SJCRH30 (cell line): ENCODE results near the gene EYA2. TPM values are rescaled to one million over a fixed set of nuclear protein-coding genes. Genes with fewer than 3 reads are reported as not detected.
A peak's percentile ranks its signal among the peaks of the same experiment; 100 is the strongest.
"Not testable (repeated sequence)": the region's sequence is repeated elsewhere in the genome, so short reads cannot be mapped to it uniquely, and the experiment has no call there.

Source experiments
- DNase-seq, 2 experiments: peaks; one replicate each; pipeline ENCODE4 v3.0.0-alpha.2; 2015 to 2020
- H3K27ac ChIP-seq: fragments of 250-450 bp; sonication (Bioruptor Pico); 2 replicates; pipeline ENCODE4 v1.5.1; 2020; ENCODE audit warnings: mild to moderate bottlenecking, moderate library complexity
- H3K27me3 ChIP-seq: fragments of 250-450 bp; sonication (Bioruptor Pico); 2 replicates; pipeline ENCODE4 v1.5.1; 2020; ENCODE audit warnings: mild to moderate bottlenecking, moderate library complexity
- H3K36me3 ChIP-seq: fragments of 250-450 bp; sonication (Bioruptor Pico); 2 replicates; pipeline ENCODE4 v1.5.1; 2020; ENCODE audit warnings: mild to moderate bottlenecking, moderate library complexity
- H3K4me1 ChIP-seq: fragments of 250-450 bp; sonication (Bioruptor Pico); 2 replicates; pipeline ENCODE4 v1.5.1; 2020; ENCODE audit warnings: mild to moderate bottlenecking, moderate library complexity
- H3K4me3 ChIP-seq: fragments of 250-450 bp; sonication (Bioruptor Pico); 2 replicates; pipeline ENCODE4 v1.5.1; 2020; ENCODE audit warnings: mild to moderate bottlenecking, moderate library complexity
- H3K9me3 ChIP-seq: fragments of 250-450 bp; sonication (Bioruptor Pico); replicated peaks from 2 replicates; pipeline ENCODE4 v1.5.1; 2020; ENCODE audit warnings: mild to moderate bottlenecking, moderate library complexity
- total RNA-seq: library from RNA; depleted of rRNA; stranded (reverse); fragments of >200 nt; shearing (Covaris generic); gene quantifications from 2 replicates; pipeline ENCODE4 v1.2.3, GENCODE V29; 2014

EYA2 gene
- total RNA-seq, 1 experiment from 2014 or later, result 63.2 TPM

DNA sequence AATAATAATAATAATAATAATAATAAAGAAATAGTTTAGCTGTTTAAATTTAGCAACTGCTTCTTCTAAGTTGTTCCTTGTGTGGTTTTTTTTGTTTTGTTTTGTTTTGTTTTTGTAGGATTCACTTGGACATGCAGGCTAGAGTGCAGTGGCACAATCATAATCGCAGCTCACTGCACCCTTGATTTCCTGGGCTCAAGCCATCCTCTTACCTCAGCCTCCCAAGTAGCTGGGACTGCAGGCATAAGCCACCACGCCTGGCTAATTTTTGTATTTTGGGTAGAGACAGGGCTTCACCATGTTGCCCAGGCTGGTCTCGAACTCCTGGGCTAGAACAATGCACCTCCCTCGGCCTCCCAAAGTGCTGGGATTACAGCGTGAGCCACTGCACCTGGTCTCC lies 15.3 kb upstream of the EYA2 start:
- Histone ChIP-seq H3K27me3 (no peaks in the 10 kb centered on the region), H3K27ac (no peak overlapping the region), H3K9me3 (no peaks in the 10 kb centered on the region), H3K36me3 (no peaks in the 10 kb centered on the region), H3K4me1 (peaks cover 29% of the 10 kb centered on the region), H3K4me3 (no peak overlapping the region)
- DNase-seq, result no peak

DNA sequence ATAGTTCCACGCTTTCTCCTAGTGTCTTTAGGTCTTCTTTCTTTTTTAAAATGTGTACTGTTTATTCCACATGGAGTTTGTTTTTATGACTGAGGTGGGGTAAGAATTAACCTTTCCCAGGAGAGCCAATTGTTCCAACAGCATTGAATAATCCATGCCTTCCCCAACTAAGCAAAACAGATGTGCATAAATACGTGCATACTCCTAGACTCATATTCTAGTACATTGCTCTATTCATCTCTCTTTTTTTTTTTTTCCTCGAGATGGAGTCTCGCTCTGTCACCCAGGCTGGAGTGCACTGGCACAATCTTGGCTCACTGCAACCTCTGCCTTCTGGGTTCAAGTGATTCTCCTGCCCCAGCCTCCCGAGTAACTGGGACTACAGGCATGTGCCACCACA lies 14.7 kb upstream of the EYA2 start:
- not testable (repeated sequence) for H3K4me3 ChIP-seq, H3K27me3 ChIP-seq, H3K27ac ChIP-seq, DNase-seq, H3K36me3 ChIP-seq, H3K9me3 ChIP-seq
- peaks cover 30% of the 10 kb centered on the region for H3K4me1 ChIP-seq

DNA sequence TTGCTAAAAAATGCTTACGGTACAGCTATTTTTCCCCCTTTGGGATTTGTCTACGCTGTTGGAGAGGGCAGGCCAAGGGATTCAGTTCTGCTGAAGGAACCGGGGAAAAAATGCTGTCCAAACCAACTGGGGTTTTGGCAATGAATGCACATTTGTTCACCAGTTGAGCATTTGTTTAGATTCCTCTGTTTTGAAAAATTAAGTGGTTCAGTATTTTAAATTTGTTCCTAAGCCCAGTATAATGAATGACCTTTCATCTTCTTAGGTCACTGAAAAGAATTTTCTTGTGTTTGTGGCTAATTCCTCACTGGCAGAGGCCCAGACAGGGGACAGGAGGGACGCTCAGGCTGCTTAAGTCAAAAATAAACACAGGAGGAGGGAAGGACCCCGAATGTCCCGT lies 10.8 kb upstream of the EYA2 start:
- Histone ChIP-seq H3K4me1 (peaks cover 28% of the 10 kb centered on the region), H3K36me3 (no peaks in the 10 kb centered on the region), H3K27me3 (no peaks in the 10 kb centered on the region), H3K9me3 (no peaks in the 10 kb centered on the region), H3K4me3 (no peak overlapping the region), H3K27ac (peak overlapping the region; percentile 3; the same call in 1 of the 2 replicates)
- DNase-seq, result peak; percentile 67 to 82

DNA sequence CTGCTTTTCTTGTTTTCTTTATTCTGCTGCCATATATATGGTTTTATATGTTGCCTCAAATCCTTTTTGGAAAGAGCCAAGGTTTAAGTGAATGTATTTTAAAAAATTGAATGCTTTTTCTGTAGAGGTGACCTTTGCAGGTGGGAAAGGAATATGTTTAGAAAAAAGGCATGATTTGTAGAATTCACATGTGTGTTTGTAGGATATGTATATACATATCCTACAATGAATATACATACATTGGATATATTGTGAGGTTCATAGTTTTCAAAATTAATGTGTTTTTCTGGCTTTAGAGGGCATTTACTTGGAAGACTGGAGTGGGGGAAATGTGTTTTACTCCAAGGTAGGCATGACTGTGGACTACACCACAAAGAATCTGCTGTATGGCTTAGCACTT lies 4.0 kb upstream of the EYA2 start:
- H3K27me3 ChIP-seq, result no peaks in the 10 kb centered on the region
- no peak overlapping the region for H3K27ac ChIP-seq
- peaks cover 7% of the 10 kb centered on the region for H3K9me3 ChIP-seq
- no peaks in the 10 kb centered on the region for H3K36me3 ChIP-seq
- DNase-seq, result no peak
- no peak overlapping the region for H3K4me3 ChIP-seq
- H3K4me1 ChIP-seq, result peaks cover 12% of the 10 kb centered on the region; the same call in 1 of the 2 replicates

DNA sequence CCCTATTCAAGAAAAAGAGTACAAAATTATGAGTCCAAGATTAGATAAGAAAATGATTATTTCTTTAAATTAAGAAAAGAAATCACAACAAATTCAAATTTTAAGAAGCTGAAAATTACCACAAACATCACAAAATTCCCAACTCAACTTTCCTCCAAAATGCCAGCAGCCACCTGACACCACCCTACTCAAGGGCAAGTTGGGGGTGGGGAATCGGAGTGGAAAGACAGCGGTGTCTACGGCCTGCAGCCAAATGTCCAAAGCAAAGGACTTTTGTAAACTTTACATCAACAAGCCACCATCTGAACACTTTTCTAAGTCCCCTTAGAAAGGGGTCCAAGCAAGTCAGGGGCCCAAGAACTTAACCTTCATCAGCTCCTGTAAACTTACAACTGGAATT lies 1.6 kb upstream of the EYA2 start:
- no peaks in the 10 kb centered on the region for H3K36me3 ChIP-seq
- peaks cover 7% of the 10 kb centered on the region for H3K9me3 ChIP-seq
- no peaks in the 10 kb centered on the region for H3K27me3 ChIP-seq
- no peak overlapping the region for H3K27ac ChIP-seq
- peaks cover 16% of the 10 kb centered on the region; the same call in 1 of the 2 replicates for H3K4me1 ChIP-seq
- H3K4me3 ChIP-seq, result no peak overlapping the region
- DNase-seq, result no peak

DNA sequence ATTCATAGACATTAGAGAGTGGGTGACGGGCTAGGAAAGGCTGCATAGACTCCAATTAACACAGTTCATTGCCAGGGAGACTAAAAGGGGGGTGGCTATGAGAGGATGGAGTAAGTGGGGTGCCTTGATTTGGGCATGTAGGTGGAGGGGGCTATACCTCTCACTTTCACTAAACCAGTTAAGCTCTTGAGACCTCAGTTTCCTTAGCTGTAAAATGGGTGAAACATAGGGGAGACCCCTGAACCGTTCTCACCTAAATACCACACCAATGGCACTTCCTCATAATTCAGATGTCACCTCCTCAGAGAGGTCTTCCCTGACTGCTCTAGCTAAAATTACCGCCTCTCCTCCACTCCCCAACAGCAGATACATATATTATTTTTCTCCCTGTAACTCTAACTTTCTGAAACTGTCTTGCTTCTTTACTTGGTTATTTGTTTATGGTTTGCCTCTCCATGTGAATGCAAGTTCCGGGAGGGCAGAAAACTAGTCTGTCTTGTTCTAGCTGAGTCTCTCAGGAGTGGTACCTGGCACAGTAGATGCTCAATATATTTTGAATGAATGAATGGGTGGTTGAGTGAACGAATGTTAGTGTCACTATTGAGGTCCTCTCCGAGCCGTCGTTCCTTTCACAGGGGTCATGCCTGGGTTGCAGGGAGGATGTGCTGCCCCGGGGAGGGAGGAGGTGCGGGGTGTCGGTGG lies 615 bp upstream of the EYA2 start:
- Histone ChIP-seq H3K4me1 (peaks cover 16% of the 10 kb centered on the region; the same call in 1 of the 2 replicates), H3K36me3 (no peaks in the 10 kb centered on the region), H3K27me3 (no peaks in the 10 kb centered on the region), H3K9me3 (peaks cover 7% of the 10 kb centered on the region), H3K27ac (no peak overlapping the region; the same call in 1 of the 2 replicates), H3K4me3 (peak overlapping the region; percentile 91)
- DNase-seq, result no peak

DNA sequence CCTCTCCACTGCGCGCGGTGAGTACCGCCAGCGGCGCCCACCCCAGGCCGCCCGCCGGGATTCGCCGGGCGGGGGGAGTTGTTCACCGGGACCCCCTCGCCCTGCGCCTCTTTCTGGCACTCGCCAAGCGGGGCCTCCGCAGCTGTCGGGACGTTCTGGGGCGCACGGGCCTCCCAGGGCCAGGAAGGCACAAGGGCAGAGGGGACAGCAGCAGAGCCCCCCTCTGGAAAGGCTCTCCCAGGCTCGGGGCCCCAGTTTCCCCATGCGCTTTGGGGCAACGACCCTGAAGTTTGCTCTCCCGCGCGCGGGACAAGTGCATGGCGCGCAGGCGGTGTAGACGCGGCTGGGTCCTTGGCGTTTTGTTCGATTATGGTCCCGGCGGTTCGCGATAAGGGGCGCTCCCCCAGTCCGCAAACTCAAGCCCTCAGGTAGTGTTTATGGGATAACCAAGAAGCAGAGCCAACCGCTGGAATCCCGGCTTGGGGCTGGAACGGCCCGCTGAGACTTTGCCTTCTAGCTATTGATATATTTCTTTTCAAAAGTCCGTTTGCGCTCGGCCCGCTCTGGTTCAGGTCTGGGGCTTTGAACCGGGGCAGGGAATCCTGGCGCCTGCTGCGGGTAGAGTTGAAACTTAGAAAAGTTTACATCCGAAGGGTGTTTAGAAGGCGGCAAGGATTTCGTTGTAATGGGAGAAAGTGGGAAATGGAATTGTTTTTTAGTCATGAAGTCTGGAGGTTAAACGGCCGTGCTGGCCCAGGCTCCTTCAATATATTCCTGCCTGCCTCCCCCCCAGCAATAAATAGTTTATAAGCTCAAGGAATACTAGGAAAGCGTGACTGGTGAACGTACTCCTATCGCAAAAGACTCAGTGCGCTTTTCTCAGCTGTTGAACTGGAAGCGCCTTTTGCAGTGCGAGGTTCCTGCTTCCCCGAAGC lies 595 bp downstream of the EYA2 start:
- Histone ChIP-seq H3K4me1 (peaks cover 16% of the 10 kb centered on the region; the same call in 1 of the 2 replicates), H3K36me3 (no peaks in the 10 kb centered on the region), H3K27me3 (no peaks in the 10 kb centered on the region), H3K4me3 (peak overlapping the region; percentile 91), H3K27ac (peak overlapping the region; percentile 81), H3K9me3 (peaks cover 7% of the 10 kb centered on the region)
- peak; percentile 73 to 85 for DNase-seq

DNA sequence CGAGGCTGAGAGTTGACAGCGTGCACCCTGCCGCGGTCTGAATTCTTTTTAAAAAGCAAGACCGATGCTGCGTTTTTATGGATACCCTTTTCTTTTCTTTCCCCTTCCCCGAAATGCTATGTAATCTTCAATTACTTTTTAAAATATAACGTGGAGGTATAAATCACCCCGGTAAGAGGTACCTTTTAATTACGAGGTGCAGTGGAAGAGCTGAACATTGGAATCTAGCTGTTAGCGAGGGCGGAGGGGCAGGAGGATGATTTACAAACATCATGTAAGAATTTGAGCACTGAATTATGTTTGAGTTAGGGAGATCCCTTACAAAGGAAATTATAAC lies 1.2 kb downstream of the EYA2 start:
- H3K27ac ChIP-seq, result peak overlapping the region; percentile 81
- peaks cover under 1% of the 10 kb centered on the region for H3K9me3 ChIP-seq
- H3K4me3 ChIP-seq, result peak overlapping the region; percentile 91
- H3K27me3 ChIP-seq, result no peaks in the 10 kb centered on the region
- no peaks in the 10 kb centered on the region; the same call in 1 of the 2 replicates for H3K36me3 ChIP-seq
- H3K4me1 ChIP-seq, result peaks cover 16% of the 10 kb centered on the region; the same call in 1 of the 2 replicates
- no peak for DNase-seq

DNA sequence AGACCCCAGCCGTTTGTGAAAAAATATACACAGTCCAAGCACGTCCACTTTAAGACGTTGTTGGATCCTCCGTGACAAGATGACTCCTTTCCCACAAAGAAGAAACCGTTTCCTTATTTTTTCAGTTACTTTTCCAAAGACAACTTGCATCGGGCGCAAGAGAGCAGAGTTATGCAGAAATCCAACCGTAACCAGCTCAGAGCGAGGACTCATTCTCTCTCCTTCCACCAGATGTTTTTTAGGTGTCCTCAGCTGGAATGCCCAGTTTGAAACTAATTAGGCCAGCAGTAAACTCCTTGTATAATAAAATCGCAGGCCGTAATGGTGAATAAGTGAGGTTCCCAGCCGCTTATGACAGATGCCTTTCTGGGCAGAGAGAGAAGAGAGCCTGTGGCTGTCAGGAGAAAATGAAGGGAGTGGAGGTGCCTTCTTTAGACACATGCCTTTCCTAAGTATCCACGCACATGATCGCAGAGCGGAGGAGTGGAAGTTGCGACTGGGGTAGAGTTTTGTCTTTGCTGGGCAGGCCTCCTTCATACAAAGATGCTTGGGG lies 2.8 kb downstream of the EYA2 start:
- DNase-seq, result no peak
- Histone ChIP-seq H3K9me3 (no peaks in the 10 kb centered on the region), H3K4me1 (peaks cover 16% of the 10 kb centered on the region; the same call in 1 of the 2 replicates), H3K27ac (no peak overlapping the region), H3K4me3 (no peak overlapping the region), H3K27me3 (no peaks in the 10 kb centered on the region), H3K36me3 (peaks cover 3% of the 10 kb centered on the region)

DNA sequence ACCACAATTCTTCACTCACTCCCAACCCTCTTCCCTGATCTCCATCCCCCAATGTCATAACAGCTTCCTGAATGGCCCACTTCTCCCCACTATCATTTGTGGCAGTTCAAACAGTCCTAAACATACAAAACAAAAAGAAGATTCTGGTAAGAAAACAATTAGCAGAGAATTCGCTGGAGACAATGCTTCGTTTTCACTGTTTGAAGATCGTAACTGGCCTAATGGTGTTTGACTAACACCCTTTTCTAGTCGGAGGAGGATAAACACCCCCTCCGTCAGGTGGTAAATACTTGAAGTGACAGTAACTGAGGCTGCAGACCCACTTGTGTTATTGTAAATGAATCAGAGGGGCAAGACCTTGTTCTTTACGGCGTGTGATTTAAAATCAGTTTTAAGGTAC lies 3.8 kb downstream of the EYA2 start:
- Histone ChIP-seq H3K4me3 (no peak overlapping the region), H3K9me3 (no peaks in the 10 kb centered on the region), H3K27me3 (no peaks in the 10 kb centered on the region), H3K36me3 (peaks cover 6% of the 10 kb centered on the region), H3K27ac (no peak overlapping the region), H3K4me1 (peaks cover 18% of the 10 kb centered on the region)
- DNase-seq, result no peak

DNA sequence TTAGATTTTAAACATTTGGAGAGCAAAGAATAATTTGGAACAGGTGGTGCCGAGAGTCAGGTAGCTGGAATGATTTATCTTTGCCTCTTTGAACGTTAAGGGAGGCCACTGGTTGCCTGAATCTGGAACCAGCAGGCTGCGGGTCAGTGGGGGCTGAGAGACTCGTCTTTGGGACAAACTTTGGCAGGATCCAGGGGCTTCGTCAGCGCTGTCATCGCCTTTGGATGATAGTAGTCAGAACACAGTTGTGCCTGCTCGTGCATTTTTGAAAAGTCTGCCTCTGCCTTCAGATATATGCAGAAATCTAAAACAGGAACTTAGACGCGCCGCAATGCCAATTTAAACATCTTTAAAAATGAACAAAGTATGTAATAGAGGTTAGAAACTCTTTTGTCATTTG lies 5.0 kb downstream of the EYA2 start:
- Histone ChIP-seq H3K4me3 (no peak overlapping the region), H3K27me3 (no peaks in the 10 kb centered on the region), H3K9me3 (no peaks in the 10 kb centered on the region), H3K36me3 (peaks cover 6% of the 10 kb centered on the region), H3K27ac (no peak overlapping the region), H3K4me1 (peaks cover 11% of the 10 kb centered on the region)
- no peak for DNase-seq

DNA sequence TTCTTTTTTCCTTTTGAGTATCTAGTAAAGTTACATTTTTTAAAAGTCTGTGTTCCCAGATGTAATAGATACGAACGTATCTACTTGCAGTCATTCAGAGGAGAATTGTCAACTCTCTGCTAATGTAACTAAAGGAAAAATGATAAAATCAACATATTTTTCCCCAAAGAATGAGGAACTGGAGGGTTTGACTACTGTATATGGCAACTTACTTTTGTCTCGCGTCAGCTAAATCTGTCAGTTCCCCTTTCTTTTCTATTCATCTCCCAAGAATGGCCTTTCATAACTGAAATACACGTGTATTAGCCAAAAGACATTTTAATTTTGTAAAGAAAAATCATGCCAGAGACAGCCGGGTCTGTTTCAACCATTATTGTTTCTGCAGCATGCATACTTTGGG lies 5.4 kb downstream of the EYA2 start:
- Histone ChIP-seq H3K36me3 (peaks cover 6% of the 10 kb centered on the region), H3K27ac (no peak overlapping the region), H3K4me3 (no peak overlapping the region), H3K9me3 (no peaks in the 10 kb centered on the region), H3K4me1 (peaks cover 11% of the 10 kb centered on the region), H3K27me3 (no peaks in the 10 kb centered on the region)
- no peak for DNase-seq

DNA sequence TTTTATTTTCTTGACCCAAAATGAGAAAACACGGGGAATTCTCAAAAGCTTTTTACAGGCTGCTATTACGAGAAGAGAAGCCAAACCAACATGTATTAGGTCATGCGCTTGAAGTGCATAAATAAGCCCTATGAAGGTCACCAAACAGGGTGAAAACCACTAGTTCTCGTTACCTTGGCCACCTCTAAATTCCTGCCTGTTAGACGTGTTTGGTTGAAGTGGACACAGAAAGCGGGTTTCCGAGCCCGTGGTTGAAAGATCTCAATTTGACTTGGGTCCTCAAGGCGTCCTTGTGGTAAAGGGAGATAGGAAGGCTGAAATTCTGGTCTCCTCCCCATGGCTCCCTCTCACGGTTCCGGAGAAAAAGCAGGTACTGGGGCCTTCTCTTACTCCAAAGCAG lies 6.2 kb downstream of the EYA2 start:
- H3K36me3 ChIP-seq, result peaks cover 6% of the 10 kb centered on the region
- H3K9me3 ChIP-seq, result no peaks in the 10 kb centered on the region
- H3K27me3 ChIP-seq, result no peaks in the 10 kb centered on the region
- peaks cover 11% of the 10 kb centered on the region for H3K4me1 ChIP-seq
- H3K4me3 ChIP-seq, result no peak overlapping the region
- no peak overlapping the region for H3K27ac ChIP-seq
- DNase-seq, result no peak

DNA sequence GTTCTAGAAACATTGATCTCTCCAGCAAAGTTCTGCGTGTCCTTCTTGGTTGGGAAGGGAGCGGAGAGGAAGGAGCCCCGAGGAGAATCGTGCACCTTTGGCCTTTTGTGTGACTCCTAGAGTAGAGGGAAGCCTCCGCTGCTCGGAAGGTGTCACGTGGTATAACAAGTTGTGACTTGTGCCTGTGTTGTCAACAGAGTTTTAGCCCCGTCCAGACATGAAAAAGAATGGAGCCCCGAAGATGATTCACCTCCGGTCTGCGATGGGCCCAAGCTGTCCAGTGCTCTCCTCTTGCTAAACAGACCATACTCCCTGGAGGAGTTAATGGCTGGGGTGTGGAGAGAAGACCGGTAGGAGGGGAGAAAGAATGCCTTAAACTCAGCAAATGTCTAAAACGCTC lies 7.0 kb downstream of the EYA2 start:
- Histone ChIP-seq H3K4me3 (no peak overlapping the region), H3K27ac (no peak overlapping the region), H3K27me3 (no peaks in the 10 kb centered on the region), H3K36me3 (peaks cover 6% of the 10 kb centered on the region), H3K4me1 (peaks cover 8% of the 10 kb centered on the region), H3K9me3 (0 out of 2 replicates have a peak, but pooled peaks cover under 1% of the 10 kb centered on the region)
- DNase-seq, result no peak

DNA sequence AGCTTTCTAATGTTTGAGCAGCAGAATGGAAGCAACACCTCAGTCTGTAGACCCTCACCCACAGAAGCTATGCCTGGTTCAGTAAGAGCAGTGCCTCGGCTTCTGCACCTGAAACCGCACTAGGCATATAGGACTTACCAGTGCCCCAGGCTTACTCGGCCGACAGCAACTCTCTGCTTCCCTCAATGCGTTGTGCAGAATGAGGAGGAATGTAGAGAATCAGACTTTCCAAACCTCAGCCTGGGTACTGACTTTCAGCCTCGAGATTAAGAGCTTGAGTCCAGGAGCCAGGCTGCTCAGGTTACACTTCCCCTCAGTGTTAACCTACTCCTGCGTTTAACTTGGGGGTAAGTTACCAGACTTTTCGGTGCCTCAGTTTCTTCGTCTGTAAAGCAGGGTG lies 8.6 kb downstream of the EYA2 start:
- H3K36me3 ChIP-seq, result peaks cover 6% of the 10 kb centered on the region
- H3K4me3 ChIP-seq, result no peak overlapping the region
- DNase-seq, result peak in 1 of 2 experiments; percentile 45
- H3K27ac ChIP-seq, result no peak overlapping the region
- peaks cover 7% of the 10 kb centered on the region for H3K4me1 ChIP-seq
- H3K27me3 ChIP-seq, result no peaks in the 10 kb centered on the region
- H3K9me3 ChIP-seq, result 0 out of 2 replicates have a peak, but pooled peaks cover 3% of the 10 kb centered on the region
